GM18951 (cell line): ENCODE results near the gene CAMKK2.
"Not testable (repeated sequence)": the region's sequence is repeated elsewhere in the genome, so short reads cannot be mapped to it uniquely, and the experiment has no call there.

Experiments
- POLR2A ChIP-seq: IDR thresholded peaks from 4 replicates; pipeline ENCODE4 v1.6.1; 2011; ENCODE audit warnings: mild to moderate bottlenecking; ENCODE audit not compliant: insufficient read length, insufficient read depth; ENCODE audit errors: extremely low read depth
- in situ Hi-C: fragments of 300-500 bp; cut with MboI; formaldehyde crosslinking; loops from one replicate; pipeline ENCODE4 v1.12.0; 2022; ENCODE audit warnings: low sequenced_read_pairs, mixed read lengths, inconsistent platforms; ENCODE audit not compliant: unreplicated experiment

The CAMKK2 gene

GRCh38 chr12:121294151-121294889, 2.2 kb downstream of the CAMKK2 start:
- no peak for TF ChIP-seq POLR2A
- in situ Hi-C loops: no loop called here

- TF ChIP-seq POLR2A: no peak
- in situ Hi-C loops: no loop called here
These were observed 2.9 kb downstream of the CAMKK2 start for GRCh38 chr12:121293603-121294002.

DNA sequence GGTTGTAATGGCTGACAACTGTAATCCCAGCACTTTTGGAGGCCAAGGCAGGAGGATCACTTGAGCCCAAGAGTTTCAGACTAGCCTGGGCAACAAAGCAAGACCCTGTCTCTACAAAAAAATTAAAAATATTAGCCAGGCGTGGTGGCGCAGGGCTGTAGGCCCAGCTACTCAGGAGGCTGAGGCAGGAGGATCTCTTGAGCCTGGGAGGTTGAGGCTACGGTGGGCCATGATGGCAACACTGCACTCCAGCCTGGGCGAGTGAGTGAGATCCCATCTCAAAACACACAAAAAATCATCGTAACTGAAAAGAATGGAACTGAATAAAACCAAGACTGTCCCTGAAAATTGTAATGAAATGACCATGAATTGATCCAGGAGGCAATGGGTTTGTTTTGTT, 6.1 kb downstream of the CAMKK2 start:
- in situ Hi-C loops: no loop called here
- no peak for TF ChIP-seq POLR2A

- in situ Hi-C loops: no loop called here
- no peak for TF ChIP-seq POLR2A
These were observed 6.5 kb downstream of the CAMKK2 start for GRCh38 chr12:121289962-121290361.

DNA sequence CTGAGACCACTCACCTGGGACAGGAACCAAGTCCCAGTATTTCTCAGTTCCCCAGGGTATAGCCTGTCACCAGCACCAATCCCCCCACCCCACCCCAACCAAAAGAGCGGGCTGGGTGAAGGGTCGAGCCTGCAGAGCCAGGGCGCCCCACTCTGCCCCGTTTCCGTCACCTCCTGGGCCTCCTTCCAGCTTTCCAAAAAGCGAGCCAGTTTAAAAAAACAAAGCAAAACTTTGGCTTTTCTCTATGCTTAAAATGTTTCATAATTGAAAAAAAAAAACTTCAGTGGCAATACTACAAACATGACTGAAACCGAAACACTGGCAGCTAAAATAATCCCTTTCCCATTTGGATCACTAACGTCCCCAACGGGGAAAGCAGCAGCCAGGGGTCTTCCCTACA, 7.5 kb downstream of the CAMKK2 start:
- TF ChIP-seq POLR2A: no peak
- in situ Hi-C loops: no loop called here

DNA sequence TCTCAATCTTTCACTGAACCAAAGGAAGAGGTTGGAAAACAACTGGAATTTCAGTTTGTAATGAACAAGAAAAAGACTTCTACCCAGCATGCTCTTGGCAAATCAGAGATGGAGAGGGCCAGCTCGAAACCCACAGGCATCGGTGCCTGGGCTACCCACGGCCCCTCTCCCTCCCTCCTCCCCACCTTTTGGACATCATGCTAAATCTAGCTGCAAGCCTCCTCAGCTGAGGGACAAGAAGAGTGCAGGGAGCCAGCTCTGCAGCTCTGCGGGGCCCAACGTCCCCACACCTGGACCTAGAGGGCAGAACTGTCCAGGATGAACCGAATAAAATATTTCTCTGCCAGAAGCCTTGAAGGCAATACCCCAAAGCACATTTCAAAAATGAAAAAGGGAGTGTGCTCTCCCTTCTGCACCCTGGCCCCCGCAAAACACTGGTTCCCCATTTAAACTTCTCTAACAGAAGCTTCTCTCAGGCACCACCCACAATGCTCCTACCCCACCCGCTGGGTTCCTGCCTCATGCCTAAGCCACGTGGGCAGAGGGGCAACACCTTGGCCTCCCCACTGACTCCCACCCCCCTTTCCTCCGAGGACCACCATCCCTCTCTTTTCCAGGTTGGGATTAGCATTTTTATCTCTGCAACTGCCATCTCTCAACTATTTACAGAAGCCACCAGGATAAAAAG, 8.2 kb downstream of the CAMKK2 start:
- in situ Hi-C loops: no loop called here
- TF ChIP-seq POLR2A: no peak

GRCh38 chr12:121287267-121287954, 9.1 kb downstream of the CAMKK2 start:
- in situ Hi-C loops: no loop called here
- TF ChIP-seq POLR2A: no peak

GRCh38 chr12:121285856-121286255, 10.7 kb downstream of the CAMKK2 start:
- in situ Hi-C loops: no loop called here
- no peak for TF ChIP-seq POLR2A

DNA sequence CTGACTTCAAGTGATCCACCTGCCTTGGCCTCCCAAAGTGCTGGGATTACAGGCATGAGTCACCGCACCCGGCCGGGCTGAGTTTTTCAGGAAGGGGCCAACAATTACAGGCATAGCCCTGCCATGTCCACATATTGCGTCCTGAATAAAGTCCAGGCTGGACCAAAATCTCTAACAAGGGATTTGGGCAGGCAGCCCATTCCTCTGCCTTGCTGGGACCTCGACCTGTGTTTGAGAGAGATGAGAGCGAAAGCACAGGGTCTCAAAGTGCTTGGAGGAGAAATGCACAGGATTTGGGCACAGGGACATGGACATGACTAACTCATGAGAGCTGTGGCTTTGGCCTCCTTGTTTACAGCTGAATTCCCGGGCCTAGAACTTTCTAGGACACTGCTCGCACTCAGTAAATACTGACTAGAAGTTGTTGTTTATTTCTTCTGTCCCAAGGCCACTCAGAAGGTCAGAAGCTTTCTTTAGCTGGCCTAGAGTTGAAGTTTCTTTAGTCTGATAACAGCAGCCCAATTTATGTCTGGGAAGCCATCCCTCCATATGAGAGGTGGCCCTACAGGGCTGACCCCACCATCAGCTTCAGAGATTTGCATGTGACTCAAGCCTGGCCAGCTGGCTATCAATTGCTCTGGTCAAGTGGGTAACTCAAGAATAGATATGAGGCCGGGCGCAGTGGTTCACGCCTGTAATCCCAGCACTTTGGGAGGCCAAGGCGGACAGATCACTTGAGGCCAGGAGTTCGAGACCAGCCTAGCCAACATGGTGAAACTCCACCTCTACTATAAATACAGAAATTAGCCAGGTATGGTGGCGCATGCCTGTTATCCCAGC, 11.7 kb downstream of the CAMKK2 start:
- TF ChIP-seq POLR2A: no peak
- in situ Hi-C loops: no loop called here

- in situ Hi-C loops: no loop called here
- no peak for TF ChIP-seq POLR2A
These were observed 12.7 kb downstream of the CAMKK2 start for GRCh38 chr12:121283841-121284240.

- TF ChIP-seq POLR2A: no peak
- in situ Hi-C loops: no loop called here
These were observed 13.1 kb downstream of the CAMKK2 start for GRCh38 chr12:121283388-121283787.

DNA sequence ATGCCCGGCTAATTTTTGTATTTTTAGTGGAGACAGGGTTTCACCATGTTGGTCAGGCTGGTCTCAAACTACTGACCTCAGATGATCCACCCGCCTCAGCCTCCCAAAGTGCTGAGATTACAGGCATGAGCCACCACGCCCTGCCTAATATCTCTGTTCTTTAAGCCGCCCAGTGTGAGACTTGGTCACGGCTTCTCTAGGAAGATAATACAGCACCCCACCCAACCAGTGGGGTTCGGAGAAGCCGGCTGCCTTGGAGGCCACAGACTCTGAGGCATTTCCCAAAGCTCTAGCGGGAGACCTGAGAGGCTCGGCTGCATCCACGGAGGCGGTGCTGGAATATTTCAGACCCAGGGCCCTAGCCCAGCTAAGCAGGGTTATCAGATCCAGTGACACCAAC, 13.6 kb downstream of the CAMKK2 start:
- in situ Hi-C loops: not testable (repeated sequence)
